Mesothelial cell of epicardium (in vitro differentiated cells): ENCODE data around the gene PLA2G4E. TPM values are rescaled to one million over a fixed set of nuclear protein-coding genes. Genes with fewer than 3 reads are reported as not detected.

Experiments
- DNase-seq, 2 experiments: peaks; one replicate each; pipeline ENCODE4 v3.0.0; 2021; ENCODE audit warnings: low spot score in 2 of 2; ENCODE audit not compliant: unreplicated experiment in 2 of 2
- H3K27ac Mint-ChIP-seq: 2 replicates; pipeline ENCODE4 v1.8.0; 2021; ENCODE audit warnings: mixed read lengths
- H3K27me3 Mint-ChIP-seq: 2 replicates; pipeline ENCODE4 v1.8.0; 2021; ENCODE audit warnings: low read depth, mixed read lengths
- H3K36me3 Mint-ChIP-seq: 2 replicates; pipeline ENCODE4 v1.8.0; 2021; ENCODE audit warnings: mixed read lengths
- H3K4me1 Mint-ChIP-seq: 2 replicates; pipeline ENCODE4 v1.8.0; 2021; ENCODE audit warnings: mixed read lengths
- H3K4me3 Mint-ChIP-seq: 2 replicates; pipeline ENCODE4 v1.8.0; 2021; ENCODE audit warnings: mild to moderate bottlenecking, moderate library complexity, mixed read lengths
- H3K9me3 Mint-ChIP-seq: 2 replicates; pipeline ENCODE4 v1.8.0; 2021; ENCODE audit warnings: mixed read lengths
- CTCF ChIP-seq: fragments of 200-600 bp; sonication (generic); IDR thresholded peaks from one replicate; pipeline ENCODE4 v1.5.0; 2021; ENCODE audit warnings: antibody characterized with exemption; ENCODE audit not compliant: unreplicated experiment
- total RNA-seq: library from RNA; stranded (reverse); gene quantifications from 3 replicates; pipeline ENCODE4 v1.2.1, GENCODE V29; 2021

PLA2G4E gene
- total RNA-seq, 1 donor from 2014 or later, result not detected

DNA sequence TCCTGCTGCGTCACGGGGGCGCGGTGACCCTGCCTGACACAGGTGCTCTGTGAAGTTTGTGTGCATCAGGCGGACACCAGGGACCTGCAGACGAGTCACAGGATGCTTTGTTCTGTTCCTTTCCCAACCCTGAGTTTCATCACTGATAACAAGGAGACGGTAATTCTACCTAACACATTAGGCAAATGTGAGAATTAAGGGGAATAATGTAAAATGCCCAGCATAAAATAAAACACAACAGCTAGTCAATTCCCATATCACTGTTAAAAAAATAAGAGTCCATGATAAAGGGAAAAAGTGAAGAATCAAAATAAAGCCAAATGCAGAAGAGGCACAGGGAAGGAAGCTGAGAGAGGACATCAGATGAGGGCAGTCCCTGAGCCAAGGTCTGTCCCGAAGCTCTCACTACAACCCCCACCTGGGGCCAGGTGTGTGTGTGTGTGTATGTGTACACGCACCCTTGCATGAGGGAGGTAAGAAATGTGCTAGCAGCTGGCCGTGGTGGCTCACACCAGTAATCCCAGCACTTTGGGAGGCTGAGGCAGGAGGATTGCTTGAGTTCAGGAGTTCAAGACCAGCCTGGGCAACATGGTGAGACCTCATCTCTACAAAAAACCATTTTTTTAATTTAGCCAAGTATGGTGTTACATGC lies 46.0 kb upstream of the PLA2G4E start:
- no peak overlapping the region for H3K4me3 Mint-ChIP-seq
- TF ChIP-seq CTCF, result no peak
- H3K36me3 Mint-ChIP-seq, result peaks cover 6% of the 10 kb centered on the region
- peaks cover 4% of the 10 kb centered on the region for H3K4me1 Mint-ChIP-seq
- H3K27ac Mint-ChIP-seq, result no peak overlapping the region
- peaks cover 10% of the 10 kb centered on the region for H3K9me3 Mint-ChIP-seq
- H3K27me3 Mint-ChIP-seq, result peaks cover 28% of the 10 kb centered on the region
- DNase-seq, result no peak

DNA sequence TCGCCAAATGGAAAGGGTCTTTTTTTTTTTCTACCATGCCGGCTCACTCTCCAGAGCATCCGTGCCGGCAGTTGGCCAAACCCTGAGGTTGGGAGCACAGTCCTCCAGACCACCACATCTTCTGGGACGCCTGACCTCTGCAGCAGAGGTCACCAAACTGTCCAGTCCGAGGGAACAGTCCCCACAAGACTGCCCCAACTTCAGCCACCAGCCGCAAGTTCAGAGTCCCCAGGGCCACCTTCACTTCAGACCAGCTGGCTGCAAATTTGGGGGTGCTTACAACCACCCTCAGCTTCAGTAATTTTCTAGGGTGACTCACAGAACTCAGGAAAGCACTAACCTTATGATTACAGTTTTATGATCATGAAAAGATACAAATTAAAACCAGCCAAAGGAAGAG lies 44.6 kb upstream of the PLA2G4E start:
- Mint-ChIP-seq H3K4me1 (peaks cover 4% of the 10 kb centered on the region), H3K9me3 (peaks cover 10% of the 10 kb centered on the region), H3K27ac (no peak overlapping the region), H3K4me3 (no peak overlapping the region), H3K36me3 (peaks cover 6% of the 10 kb centered on the region), H3K27me3 (peaks cover 28% of the 10 kb centered on the region)
- TF ChIP-seq CTCF, result no peak
- peak in 1 of 2 experiments; percentile 16 for DNase-seq

GRCh38 chr15:42065033-42065432 lies 44.2 kb upstream of the PLA2G4E start:
- peak in 1 of 2 experiments; percentile 29 for DNase-seq
- Mint-ChIP-seq H3K4me3 (no peak overlapping the region), H3K27ac (no peak overlapping the region), H3K36me3 (peaks cover 6% of the 10 kb centered on the region), H3K9me3 (peaks cover 10% of the 10 kb centered on the region), H3K4me1 (peaks cover 4% of the 10 kb centered on the region), H3K27me3 (peaks cover 28% of the 10 kb centered on the region)
- TF ChIP-seq CTCF, result no peak

- Mint-ChIP-seq H3K4me3 (no peak overlapping the region), H3K27me3 (peaks cover 29% of the 10 kb centered on the region)
- TF ChIP-seq CTCF, result no peak
Observed at GRCh38 chr15:42064271-42064670, 43.4 kb upstream of the PLA2G4E start.

DNA sequence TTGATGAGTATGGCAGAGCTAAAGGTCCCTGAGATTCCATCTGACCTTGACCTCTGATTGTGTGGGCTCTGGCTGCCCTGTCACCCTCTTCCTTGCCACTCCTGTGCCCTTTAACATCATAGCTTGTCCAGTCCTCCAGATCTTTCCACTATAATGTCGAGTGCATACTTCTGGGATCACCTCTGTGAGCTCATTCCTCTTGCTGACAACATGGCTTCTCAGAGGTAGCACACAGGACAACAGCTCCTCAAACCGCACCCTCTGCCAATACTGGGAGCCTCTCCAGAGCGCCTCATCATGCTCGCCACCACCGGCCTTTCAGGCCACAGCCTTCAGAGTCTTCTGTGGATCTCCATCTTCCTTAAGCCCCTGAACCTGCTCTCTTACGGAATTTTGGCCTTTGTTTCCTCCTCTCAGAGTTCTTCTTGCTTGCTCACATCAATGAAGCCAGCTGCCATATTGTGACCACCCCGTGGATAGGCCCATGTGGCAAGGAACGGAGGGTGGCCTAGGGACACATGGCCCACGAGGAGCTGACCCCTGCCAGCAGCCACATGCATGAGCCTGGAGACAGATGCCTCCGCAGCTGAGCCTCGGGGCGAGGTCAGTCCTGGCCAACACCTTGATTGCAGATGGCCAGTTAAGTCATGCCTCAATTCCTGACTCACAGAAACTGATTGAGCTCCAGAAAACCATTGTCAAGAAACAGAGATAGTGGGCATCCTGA lies 42.4 kb upstream of the PLA2G4E start:
- H3K27ac Mint-ChIP-seq, result no peak overlapping the region
- H3K27me3 Mint-ChIP-seq, result peaks cover 31% of the 10 kb centered on the region
- H3K4me3 Mint-ChIP-seq, result no peak overlapping the region
- H3K4me1 Mint-ChIP-seq, result peaks cover 4% of the 10 kb centered on the region
- TF ChIP-seq CTCF, result no peak
- peak in 1 of 2 experiments; percentile 14 for DNase-seq
- peaks cover 10% of the 10 kb centered on the region for H3K9me3 Mint-ChIP-seq
- H3K36me3 Mint-ChIP-seq, result peaks cover 6% of the 10 kb centered on the region

More at GRCh38 chr15:42064271-42064670, 43.4 kb upstream of the PLA2G4E start:
- peaks cover 4% of the 10 kb centered on the region for H3K4me1 Mint-ChIP-seq
- H3K36me3 Mint-ChIP-seq, result peaks cover 6% of the 10 kb centered on the region
- no peak overlapping the region for H3K27ac Mint-ChIP-seq
- H3K9me3 Mint-ChIP-seq, result peaks cover 10% of the 10 kb centered on the region
- peak in 1 of 2 experiments; percentile 2 for DNase-seq
